SK-N-MC (cell line): Measurements from ENCODE around the gene STK40.

Experiments used
- DNase-seq: peaks from one replicate; pipeline ENCODE4 v3.0.0-alpha.2; 2011; ENCODE audit warnings: low read depth, low spot score
- H3K27ac ChIP-seq: fragments of 200-600 bp; sonication (generic); 2 replicates; pipeline ENCODE4 v1.5.1; 2016; ENCODE audit warnings: mixed run types
- H3K36me3 ChIP-seq: fragments of 200-600 bp; sonication (generic); 2 replicates; pipeline ENCODE4 v1.6.1; 2017; ENCODE audit warnings: antibody characterized with exemption, low read length, mixed read lengths; ENCODE audit not compliant: insufficient read depth
- H3K4me3 ChIP-seq: fragments of 200-600 bp; sonication (generic); 2 replicates; pipeline ENCODE4 v1.5.1; 2016
- H3K9ac ChIP-seq: fragments of 200-600 bp; sonication (generic); 2 replicates; pipeline ENCODE4 v1.8.0; 2017; ENCODE audit warnings: mixed run types, mixed read lengths; ENCODE audit not compliant: insufficient read length
- H3K9me3 ChIP-seq: fragments of 200-600 bp; sonication (generic); 2 replicates; pipeline ENCODE4 v1.6.1; 2017; ENCODE audit warnings: low read depth, mild to moderate bottlenecking, antibody characterized with exemption, low read length, moderate library complexity, mixed read lengths
- EZH2 ChIP-seq: fragments of 200-600 bp; sonication (generic); IDR thresholded peaks from one replicate; pipeline ENCODE4 v1.6.1; 2017; ENCODE audit warnings: antibody characterized with exemption
- FOXP2 ChIP-seq: optimal IDR thresholded peaks from 2 replicates; pipeline ENCODE3; 2011; ENCODE audit warnings: mild to moderate bottlenecking, moderate library complexity; ENCODE audit not compliant: insufficient read depth; ENCODE audit errors: extremely low read length, control extremely low read depth
- POLR2AphosphoS5 ChIP-seq: IDR thresholded peaks from 2 replicates; pipeline ENCODE4 v1.6.1; 2012; ENCODE audit warnings: mild to moderate bottlenecking, low read depth, low read length, borderline replicate concordance

Gene STK40

GRCh38 chr1:36372617-36373016 lies 13.1 kb downstream of the STK40 start:
- no peak for TF ChIP-seq POLR2AphosphoS5
- TF ChIP-seq FOXP2: no peak
- no peak for TF ChIP-seq EZH2
- Histone ChIP-seq H3K9me3 (no peaks in the 10 kb centered on the region), H3K27ac (peak overlapping the region; percentile 64), H3K36me3 (peaks cover 27% of the 10 kb centered on the region), H3K9ac (peak overlapping the region; percentile 15), H3K4me3 (no peak overlapping the region)
- DNase-seq: no peak

GRCh38 chr1:36369061-36369861 lies 16.5 kb downstream of the STK40 start:
- Histone ChIP-seq H3K4me3 (0 out of 2 replicates have a peak overlapping the region, but pooled peaks have one; percentile 14), H3K36me3 (peaks cover 41% of the 10 kb centered on the region), H3K27ac (peak overlapping the region; percentile 55; the same call in 1 of the 2 replicates), H3K9me3 (no peaks in the 10 kb centered on the region), H3K9ac (peak overlapping the region; percentile 29)
- DNase-seq: no peak
- TF ChIP-seq FOXP2 (no peak), EZH2 (no peak), POLR2AphosphoS5 (no peak)

- peaks cover 44% of the 10 kb centered on the region for H3K36me3 ChIP-seq
- no peak overlapping the region for H3K9ac ChIP-seq
- no peak overlapping the region for H3K27ac ChIP-seq
- no peak for DNase-seq
- no peak overlapping the region for H3K4me3 ChIP-seq
- TF ChIP-seq EZH2 (no peak), FOXP2 (no peak), POLR2AphosphoS5 (no peak)
- H3K9me3 ChIP-seq: no peaks in the 10 kb centered on the region
Observed at GRCh38 chr1:36367798-36368197, 17.9 kb downstream of the STK40 start.

- peaks cover 48% of the 10 kb centered on the region for H3K36me3 ChIP-seq
- H3K4me3 ChIP-seq: no peak overlapping the region
- no peaks in the 10 kb centered on the region for H3K9me3 ChIP-seq
- no peak overlapping the region for H3K27ac ChIP-seq
- H3K9ac ChIP-seq: no peak overlapping the region
- TF ChIP-seq POLR2AphosphoS5 (no peak), FOXP2 (no peak)
- DNase-seq: no peak
Observed at GRCh38 chr1:36367066-36367465, 18.7 kb downstream of the STK40 start.

GRCh38 chr1:36366091-36366661 lies 19.5 kb downstream of the STK40 start:
- no peak for DNase-seq
- Histone ChIP-seq H3K9ac (no peak overlapping the region), H3K9me3 (no peaks in the 10 kb centered on the region), H3K4me3 (no peak overlapping the region), H3K36me3 (peaks cover 48% of the 10 kb centered on the region), H3K27ac (peak overlapping the region; percentile 80; the same call in 1 of the 2 replicates)
- no peak for TF ChIP-seq FOXP2
- TF ChIP-seq EZH2: no peak
- no peak for TF ChIP-seq POLR2AphosphoS5

GRCh38 chr1:36365381-36365780 lies 20.3 kb downstream of the STK40 start:
- DNase-seq: no peak
- peak overlapping the region; percentile 80 for H3K27ac ChIP-seq
- no peak overlapping the region for H3K4me3 ChIP-seq
- H3K9me3 ChIP-seq: no peaks in the 10 kb centered on the region
- peaks cover 54% of the 10 kb centered on the region for H3K36me3 ChIP-seq
- H3K9ac ChIP-seq: no peak overlapping the region
- no peak for TF ChIP-seq FOXP2
- no peak for TF ChIP-seq POLR2AphosphoS5
- no peak for TF ChIP-seq EZH2

GRCh38 chr1:36359911-36360550 lies 25.7 kb downstream of the STK40 start:
- Histone ChIP-seq H3K4me3 (no peak overlapping the region), H3K36me3 (peaks cover 60% of the 10 kb centered on the region), H3K9me3 (no peaks in the 10 kb centered on the region), H3K9ac (no peak overlapping the region), H3K27ac (peak overlapping the region; percentile 13; the same call in 1 of the 2 replicates)
- DNase-seq: no peak
- no peak for TF ChIP-seq EZH2
- no peak for TF ChIP-seq FOXP2
- no peak for TF ChIP-seq POLR2AphosphoS5

- H3K27ac ChIP-seq: no peak overlapping the region
- TF ChIP-seq FOXP2 (no peak), EZH2 (no peak), POLR2AphosphoS5 (no peak)
- H3K4me3 ChIP-seq: no peak overlapping the region
- H3K36me3 ChIP-seq: peaks cover 67% of the 10 kb centered on the region
- no peak for DNase-seq
- no peak overlapping the region for H3K9ac ChIP-seq
- no peaks in the 10 kb centered on the region for H3K9me3 ChIP-seq
Observed at GRCh38 chr1:36359383-36359782, 26.3 kb downstream of the STK40 start.
